IPS-20b (cell line): ENCODE measurements around the gene CCDC68.

Experiments
- H3K27ac ChIP-seq: one replicate; pipeline ENCODE4 v1.5.1; 2013; ENCODE audit warnings: low read length
- H3K27me3 ChIP-seq: 2 replicates; pipeline ENCODE4 v1.6.1; 2013; ENCODE audit warnings: mild to moderate bottlenecking, low read length, inconsistent platforms; ENCODE audit not compliant: insufficient read depth
- H3K36me3 ChIP-seq: 2 replicates; pipeline ENCODE4 v1.6.1; 2013; ENCODE audit warnings: low read depth, mild to moderate bottlenecking, inconsistent platforms, low read length, moderate library complexity; ENCODE audit not compliant: insufficient read depth
- H3K4me1 ChIP-seq: 2 replicates; pipeline ENCODE4 v1.6.1; 2013; ENCODE audit warnings: mild to moderate bottlenecking, control low read depth, inconsistent platforms, low read length, moderate library complexity; ENCODE audit not compliant: insufficient read depth
- H3K4me3 ChIP-seq: 2 replicates; pipeline ENCODE4 v1.5.1; 2013; ENCODE audit warnings: mild to moderate bottlenecking, low read length, inconsistent platforms
- H3K9ac ChIP-seq: 2 replicates; pipeline ENCODE4 v1.6.1; 2013; ENCODE audit warnings: low read depth, mild to moderate bottlenecking, inconsistent platforms, low read length, moderate library complexity
- H3K9me3 ChIP-seq: 2 replicates; pipeline ENCODE4 v1.6.1; 2013; ENCODE audit warnings: mild to moderate bottlenecking, low read depth, low read length, inconsistent platforms; ENCODE audit not compliant: insufficient read depth

Gene CCDC68

DNA sequence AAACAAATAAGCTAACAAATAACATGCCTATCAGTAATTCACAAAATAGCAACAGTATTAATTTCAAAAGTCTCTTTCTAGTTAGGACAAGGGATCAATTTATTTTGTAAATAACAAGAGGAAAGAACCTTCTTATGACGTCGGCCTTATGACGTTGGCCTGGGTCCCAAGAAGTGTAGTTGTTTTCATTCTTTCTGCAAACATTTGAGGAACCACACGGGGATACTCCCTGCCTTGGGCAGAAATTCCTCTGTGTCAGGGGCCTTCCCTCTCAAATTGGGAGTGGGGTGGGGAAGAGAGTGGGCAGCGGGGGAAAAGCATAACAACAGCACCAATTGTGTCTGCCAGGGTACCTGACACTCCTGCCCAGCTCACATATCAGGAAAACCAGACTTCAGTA, 1.3 kb downstream of the CCDC68 start:
- H3K4me3 ChIP-seq, result no peak overlapping the region
- peaks cover 19% of the 10 kb centered on the region; the same call in 1 of the 2 replicates for H3K27me3 ChIP-seq
- H3K4me1 ChIP-seq, result no peaks in the 10 kb centered on the region
- no peak overlapping the region for H3K27ac ChIP-seq
- no peak overlapping the region for H3K9ac ChIP-seq
- no peaks in the 10 kb centered on the region for H3K36me3 ChIP-seq
- H3K9me3 ChIP-seq, result no peaks in the 10 kb centered on the region

GRCh38 chr18:54957296-54957832, 1.9 kb downstream of the CCDC68 start:
- no peak overlapping the region for H3K4me3 ChIP-seq
- no peaks in the 10 kb centered on the region for H3K4me1 ChIP-seq
- H3K36me3 ChIP-seq, result no peaks in the 10 kb centered on the region
- peaks cover 19% of the 10 kb centered on the region; the same call in 1 of the 2 replicates for H3K27me3 ChIP-seq
- no peak overlapping the region for H3K27ac ChIP-seq
- no peak overlapping the region for H3K9ac ChIP-seq
- no peaks in the 10 kb centered on the region for H3K9me3 ChIP-seq

- no peak overlapping the region for H3K4me3 ChIP-seq
- no peaks in the 10 kb centered on the region for H3K36me3 ChIP-seq
- no peak overlapping the region for H3K9ac ChIP-seq
- no peak overlapping the region for H3K27ac ChIP-seq
- peaks cover 19% of the 10 kb centered on the region; the same call in 1 of the 2 replicates for H3K27me3 ChIP-seq
- no peaks in the 10 kb centered on the region for H3K9me3 ChIP-seq
- no peaks in the 10 kb centered on the region for H3K4me1 ChIP-seq
Measured at GRCh38 chr18:54956506-54956905, 2.8 kb downstream of the CCDC68 start.

- H3K9me3 ChIP-seq, result no peaks in the 10 kb centered on the region
- no peak overlapping the region for H3K4me3 ChIP-seq
- no peaks in the 10 kb centered on the region for H3K36me3 ChIP-seq
- H3K27ac ChIP-seq, result no peak overlapping the region
- no peaks in the 10 kb centered on the region for H3K4me1 ChIP-seq
- H3K9ac ChIP-seq, result no peak overlapping the region
- no peaks in the 10 kb centered on the region for H3K27me3 ChIP-seq
Measured at GRCh38 chr18:54952026-54952425, 7.2 kb downstream of the CCDC68 start.

DNA sequence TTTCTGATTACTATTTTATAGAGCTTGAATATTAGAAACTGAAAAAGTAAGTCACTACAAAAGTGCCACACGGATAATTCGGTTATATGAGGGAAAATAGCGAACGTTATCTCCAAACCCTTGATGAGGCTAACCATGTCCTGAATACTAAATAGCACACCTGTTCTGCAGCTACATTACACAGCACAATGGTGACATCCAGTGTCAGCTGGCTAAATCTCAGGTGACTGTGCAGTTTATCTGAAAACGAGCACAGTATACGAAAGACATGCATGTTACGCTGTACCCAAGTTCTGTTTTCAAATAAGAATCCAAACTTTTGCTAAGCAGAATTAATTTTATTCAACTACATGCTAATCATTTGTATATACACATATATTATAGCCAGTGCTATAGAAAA, 9.0 kb downstream of the CCDC68 start:
- H3K36me3 ChIP-seq, result no peaks in the 10 kb centered on the region
- no peak overlapping the region for H3K4me3 ChIP-seq
- no peak overlapping the region for H3K9ac ChIP-seq
- H3K4me1 ChIP-seq, result peaks cover 6% of the 10 kb centered on the region; the same call in 1 of the 2 replicates
- H3K27me3 ChIP-seq, result no peaks in the 10 kb centered on the region
- no peaks in the 10 kb centered on the region for H3K9me3 ChIP-seq
- no peak overlapping the region for H3K27ac ChIP-seq

GRCh38 chr18:54949588-54949987, 9.7 kb downstream of the CCDC68 start:
- Histone ChIP-seq H3K27me3 (no peaks in the 10 kb centered on the region), H3K4me1 (peaks cover 6% of the 10 kb centered on the region; the same call in 1 of the 2 replicates), H3K36me3 (no peaks in the 10 kb centered on the region), H3K27ac (no peak overlapping the region), H3K9me3 (no peaks in the 10 kb centered on the region), H3K9ac (no peak overlapping the region), H3K4me3 (no peak overlapping the region)

DNA sequence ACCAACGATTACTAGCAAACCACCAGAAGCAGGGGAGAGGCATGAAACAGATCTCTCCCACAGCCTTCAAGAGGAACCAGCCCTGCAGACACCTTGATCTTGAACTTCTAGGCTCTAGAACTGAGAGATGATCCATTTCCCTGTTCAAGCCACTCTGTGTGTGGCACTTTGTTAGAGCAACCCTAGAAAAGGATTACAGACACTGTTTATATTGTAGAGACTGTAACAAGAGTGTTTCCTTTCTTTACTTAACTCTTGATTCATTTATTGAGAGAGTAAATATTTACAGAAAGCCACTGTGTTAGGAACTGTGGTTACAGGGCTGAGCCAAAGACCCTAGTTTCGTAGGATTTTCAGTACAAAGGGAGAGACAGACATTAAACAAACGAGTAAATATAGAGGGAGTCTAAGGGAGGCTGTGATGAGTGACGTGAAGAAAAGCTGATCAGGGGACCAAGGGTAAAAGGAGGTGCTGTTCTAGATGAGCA, 10.9 kb downstream of the CCDC68 start:
- H3K36me3 ChIP-seq, result no peaks in the 10 kb centered on the region
- no peak overlapping the region for H3K27ac ChIP-seq
- no peak overlapping the region for H3K9ac ChIP-seq
- no peaks in the 10 kb centered on the region for H3K27me3 ChIP-seq
- peaks cover 6% of the 10 kb centered on the region; the same call in 1 of the 2 replicates for H3K4me1 ChIP-seq
- H3K4me3 ChIP-seq, result no peak overlapping the region
- H3K9me3 ChIP-seq, result no peaks in the 10 kb centered on the region

DNA sequence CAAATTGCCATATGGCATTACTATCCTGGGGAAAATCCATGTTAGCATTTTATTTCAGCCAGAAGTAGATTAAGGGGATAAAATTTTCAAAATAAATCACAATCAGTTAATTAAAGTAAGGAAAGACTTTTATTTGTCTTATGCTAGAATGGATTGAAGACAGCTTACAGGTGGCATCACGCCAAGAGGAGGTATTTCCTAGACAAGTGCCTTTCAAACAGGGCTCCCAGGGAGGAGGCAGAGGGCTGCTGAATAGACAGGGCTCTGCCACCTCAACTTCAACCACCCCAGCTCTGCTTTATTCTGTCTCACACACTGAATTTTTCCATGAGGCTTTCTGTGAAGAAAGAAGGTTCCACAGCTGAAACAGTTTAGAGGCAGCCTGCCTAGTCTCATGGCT, 12.2 kb downstream of the CCDC68 start:
- H3K4me1 ChIP-seq, result peaks cover 6% of the 10 kb centered on the region; the same call in 1 of the 2 replicates
- H3K27ac ChIP-seq, result no peak overlapping the region
- H3K36me3 ChIP-seq, result no peaks in the 10 kb centered on the region
- H3K27me3 ChIP-seq, result no peaks in the 10 kb centered on the region
- no peak overlapping the region for H3K9ac ChIP-seq
- H3K9me3 ChIP-seq, result no peaks in the 10 kb centered on the region
- no peak overlapping the region for H3K4me3 ChIP-seq

- no peaks in the 10 kb centered on the region for H3K36me3 ChIP-seq
- no peaks in the 10 kb centered on the region for H3K9me3 ChIP-seq
- H3K4me1 ChIP-seq, result peaks cover 6% of the 10 kb centered on the region; the same call in 1 of the 2 replicates
- H3K9ac ChIP-seq, result no peak overlapping the region
- no peak overlapping the region for H3K4me3 ChIP-seq
- H3K27ac ChIP-seq, result no peak overlapping the region
- H3K27me3 ChIP-seq, result no peaks in the 10 kb centered on the region
Measured at GRCh38 chr18:54946149-54946581, 13.1 kb downstream of the CCDC68 start.

DNA sequence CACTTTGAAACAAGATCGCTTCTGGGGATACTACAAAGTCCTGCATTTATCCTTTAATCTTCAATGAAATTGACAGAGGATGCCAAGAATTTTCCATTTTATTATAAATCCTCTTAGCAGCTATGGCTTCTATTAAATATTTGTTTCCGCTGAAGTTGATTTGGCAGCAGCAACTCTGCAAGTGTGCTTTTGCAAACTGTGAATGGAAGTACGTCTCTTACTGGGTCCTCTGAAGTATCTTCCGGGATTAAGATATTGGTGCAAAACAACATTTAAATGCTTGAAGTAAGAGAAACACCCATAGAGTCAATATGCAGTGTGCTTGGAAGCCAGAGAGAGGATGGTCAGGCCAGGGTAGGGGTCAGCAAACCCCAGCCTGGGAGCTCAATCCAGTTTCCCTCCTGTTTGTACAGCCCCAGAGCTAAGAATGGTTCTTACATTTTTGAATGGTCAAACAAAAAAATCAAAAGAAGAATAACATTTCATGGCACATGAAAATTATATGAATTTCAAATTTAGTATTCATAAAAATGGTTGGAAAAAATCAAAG, 13.6 kb downstream of the CCDC68 start:
- Histone ChIP-seq H3K36me3 (no peaks in the 10 kb centered on the region), H3K9me3 (no peaks in the 10 kb centered on the region), H3K27me3 (no peaks in the 10 kb centered on the region), H3K9ac (no peak overlapping the region), H3K27ac (no peak overlapping the region), H3K4me1 (peaks cover 6% of the 10 kb centered on the region; the same call in 1 of the 2 replicates), H3K4me3 (no peak overlapping the region)

DNA sequence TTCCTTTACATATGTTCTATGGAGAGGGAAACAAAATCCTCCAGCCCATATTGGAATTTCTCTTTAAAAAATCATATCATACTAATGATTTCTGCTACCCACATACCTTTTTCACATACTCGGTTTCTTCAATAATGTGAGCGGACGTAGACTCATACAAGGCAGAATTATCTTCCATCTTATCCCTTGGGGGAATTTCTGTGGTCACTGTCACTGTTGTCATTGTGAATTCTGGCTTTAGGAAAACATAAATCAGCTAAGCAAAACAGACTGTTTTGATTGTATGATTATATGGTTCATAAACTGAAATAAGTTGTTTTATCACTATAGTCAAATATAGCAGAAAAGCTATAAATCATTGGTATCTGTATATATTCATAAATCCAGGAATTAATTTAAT, 16.7 kb downstream of the CCDC68 start:
- no peaks in the 10 kb centered on the region for H3K27me3 ChIP-seq
- H3K9ac ChIP-seq, result no peak overlapping the region
- H3K36me3 ChIP-seq, result no peaks in the 10 kb centered on the region
- no peak overlapping the region for H3K4me3 ChIP-seq
- H3K9me3 ChIP-seq, result no peaks in the 10 kb centered on the region
- peaks cover 6% of the 10 kb centered on the region; the same call in 1 of the 2 replicates for H3K4me1 ChIP-seq
- no peak overlapping the region for H3K27ac ChIP-seq

- no peak overlapping the region for H3K27ac ChIP-seq
Measured at GRCh38 chr18:54942144-54942543, 17.1 kb downstream of the CCDC68 start.

More at GRCh38 chr18:54942144-54942543, 17.1 kb downstream of the CCDC68 start:
- no peak overlapping the region for H3K9ac ChIP-seq
- no peaks in the 10 kb centered on the region for H3K9me3 ChIP-seq
- no peak overlapping the region for H3K4me3 ChIP-seq
- peaks cover 6% of the 10 kb centered on the region; the same call in 1 of the 2 replicates for H3K4me1 ChIP-seq
- no peaks in the 10 kb centered on the region for H3K27me3 ChIP-seq
- no peaks in the 10 kb centered on the region for H3K36me3 ChIP-seq
